ENCODE measurements around the gene EHD2. TPM values are rescaled to one million over a fixed set of nuclear protein-coding genes. Genes with fewer than 3 reads are reported as not detected.

Gene EHD2
- total RNA-seq, 1 experiment from 2014 or later = 1.0 TPM

GRCh38 chr19:47790398-47790814 lies 77.2 kb downstream of the EHD2 start:
- DNase-seq (ENCODE audit: extremely low read depth, low read depth) = peak; percentile 65

GRCh38 chr19:47792616-47793015 lies 79.4 kb downstream of the EHD2 start:
- DNase-seq (ENCODE audit: extremely low read depth, low read depth) = no peak

Small RNA genes lying within 50 kb of the gene (small RNA-seq; reads per million reads assigned to genes)
- 0 reads per million in 2 experiments for gene SNORD23

Other genes with a start within 250 kb of the EHD2 start
- gene SLC8A2, start 241.5 kb upstream of the EHD2 start, total RNA-seq (2014; rRNA removed; shearing (Covaris generic)) = not detected in 2 replicates
- 4.0 and 4.1 TPM in 2 replicates for gene KPTN, start 229.2 kb upstream of the EHD2 start, total RNA-seq (2014; rRNA removed; shearing (Covaris generic))
- 25.4 and 28.0 TPM in 2 replicates for gene NAPA, start 198.4 kb upstream of the EHD2 start, total RNA-seq (2014; rRNA removed; shearing (Covaris generic))
- gene ZNF541, start 140.3 kb upstream of the EHD2 start, total RNA-seq (2014; rRNA removed; shearing (Covaris generic)) = not detected in 2 replicates
- 0.40 and 0.72 TPM in 2 replicates for gene BICRA, start 104.3 kb upstream of the EHD2 start, total RNA-seq (2014; rRNA removed; shearing (Covaris generic))
- gene NOP53, start 32.1 kb downstream of the EHD2 start, total RNA-seq (2014; rRNA removed; shearing (Covaris generic)) = 114 and 132 TPM in 2 replicates
- gene SELENOW, start 65.3 kb downstream of the EHD2 start, total RNA-seq (2014; rRNA removed; shearing (Covaris generic)) = 58.4 and 58.8 TPM in 2 replicates
- gene TPRX1, start 91.1 kb downstream of the EHD2 start, total RNA-seq (2014; rRNA removed; shearing (Covaris generic)) = not detected in 2 replicates
- not detected in 2 replicates for gene CRX, start 108.5 kb downstream of the EHD2 start, total RNA-seq (2014; rRNA removed; shearing (Covaris generic))
- gene TPRX2, start 145.8 kb downstream of the EHD2 start, total RNA-seq (2014; rRNA removed; shearing (Covaris generic)) = not detected in 2 replicates
- gene SULT2A1, start 172.9 kb downstream of the EHD2 start, total RNA-seq (2014; rRNA removed; shearing (Covaris generic)) = not detected in 2 replicates

All from NCI-H460 (cell line).